HG02759 (cell line): Measurements from ENCODE around the gene DMBX1.

Experiments used
- ATAC-seq: cut with Tn5 transposase; IDR thresholded peaks from one replicate; pipeline ENCODE4 v1.9.1; 2021; ENCODE audit warnings: mild to moderate bottlenecking, moderate library complexity; ENCODE audit not compliant: unreplicated experiment

Gene DMBX1

DNA sequence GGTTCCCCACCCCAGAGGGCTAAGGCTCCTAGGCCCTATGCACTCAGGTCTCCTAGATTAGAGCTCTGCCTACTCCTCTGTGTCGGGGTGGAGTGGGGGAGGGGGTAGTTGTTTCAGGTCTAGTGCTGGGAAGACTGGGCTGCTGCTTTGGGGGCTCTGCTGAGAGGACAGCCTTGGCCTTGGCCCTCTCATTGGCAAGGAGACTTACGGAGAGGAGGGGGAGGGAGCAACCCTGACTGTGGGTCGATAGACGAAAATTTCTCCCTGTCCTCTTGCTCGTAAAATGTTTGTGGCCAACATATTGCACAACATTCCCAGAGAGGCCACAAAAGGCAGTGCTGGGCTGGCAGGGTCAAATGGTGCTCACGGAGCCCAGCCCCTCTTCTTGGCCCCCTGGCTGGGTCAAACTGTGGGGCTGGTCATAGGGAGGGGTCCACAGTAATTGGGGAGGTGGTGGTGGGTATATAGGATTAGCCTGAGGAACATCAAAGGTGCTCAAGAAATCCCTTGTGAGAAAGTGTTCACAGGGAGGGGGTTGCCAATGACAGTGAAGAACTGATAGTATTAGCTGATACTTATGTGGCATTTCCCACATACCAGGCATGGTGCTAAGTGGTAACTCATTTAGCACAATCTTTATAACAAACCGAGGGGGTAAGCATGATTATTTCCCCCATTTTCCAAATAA, 8.5 kb upstream of the DMBX1 start:
- ATAC-seq, result no peak

DNA sequence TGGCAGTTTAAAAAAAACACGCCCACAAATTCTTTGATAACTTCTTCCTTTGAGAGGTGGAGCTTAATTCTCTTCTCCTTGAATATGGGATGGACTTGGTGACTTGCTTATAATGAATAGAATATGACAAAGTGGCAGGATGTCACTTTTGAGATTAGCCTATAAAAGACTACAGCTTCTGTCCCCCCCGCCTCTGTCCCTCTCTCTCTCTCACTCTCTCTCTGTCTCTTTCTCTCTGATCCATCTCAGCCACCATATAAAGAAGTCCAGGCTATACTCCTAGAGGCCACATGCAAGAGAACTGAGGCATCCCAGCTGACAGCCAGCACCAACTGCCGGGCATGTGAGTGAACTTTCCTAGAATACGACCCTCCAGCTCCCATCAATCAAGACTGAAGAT, 7.7 kb upstream of the DMBX1 start:
- ATAC-seq, result no peak

DNA sequence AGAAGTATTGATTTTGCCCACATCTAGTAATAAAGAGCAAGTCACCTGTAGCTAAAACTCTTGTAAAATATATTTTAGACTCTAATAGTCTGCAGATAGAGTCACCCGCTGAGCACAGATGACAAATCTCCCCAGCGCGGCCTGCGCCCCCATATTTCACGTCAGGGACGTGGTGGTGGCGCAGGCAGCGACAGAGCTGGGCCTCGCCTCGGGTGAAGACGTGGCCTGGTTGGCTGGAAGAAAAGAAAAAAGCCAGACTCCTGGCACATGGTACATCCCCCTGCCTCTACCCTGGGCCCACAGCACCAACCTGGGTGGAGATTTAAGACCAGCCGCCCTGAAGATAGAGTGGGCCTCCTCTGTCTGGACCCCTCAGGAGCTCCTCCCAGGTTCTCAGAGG, 6.0 kb upstream of the DMBX1 start:
- ATAC-seq, result no peak

DNA sequence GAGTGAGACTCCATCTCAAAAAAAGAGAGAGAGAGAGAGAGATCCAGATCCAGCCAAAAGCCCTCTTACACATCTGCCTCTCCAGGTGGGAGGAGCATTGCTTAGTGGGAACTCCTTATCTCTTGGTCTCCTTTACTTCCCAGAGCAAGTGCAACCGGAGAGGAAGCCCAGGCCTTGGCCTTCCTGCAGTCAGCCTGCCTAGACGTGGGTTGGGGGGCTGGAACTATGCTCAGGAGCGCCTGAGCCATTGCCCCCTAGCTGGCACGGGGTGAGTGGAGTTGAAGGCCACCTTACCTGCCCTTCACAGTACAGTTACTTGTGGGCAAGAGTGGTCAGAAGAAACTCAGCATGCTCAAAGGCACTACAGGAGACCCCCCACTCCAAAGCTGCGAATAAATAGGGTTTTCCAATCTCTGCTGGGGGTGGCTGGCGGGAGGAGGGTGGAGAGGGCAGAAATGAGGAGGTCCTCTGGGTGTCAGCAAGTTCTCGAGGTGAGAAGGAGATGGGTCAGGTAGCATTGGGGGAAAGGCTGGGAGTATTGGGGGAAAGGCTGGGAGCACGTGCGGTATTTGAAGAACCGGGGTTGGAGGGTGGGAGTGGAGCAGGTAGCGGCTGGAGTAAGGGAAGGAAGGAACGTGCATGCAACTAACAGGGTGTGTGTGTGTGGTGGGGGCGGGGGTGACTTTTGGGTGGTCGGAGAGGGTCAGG, 4.7 kb upstream of the DMBX1 start:
- ATAC-seq, result no peak

DNA sequence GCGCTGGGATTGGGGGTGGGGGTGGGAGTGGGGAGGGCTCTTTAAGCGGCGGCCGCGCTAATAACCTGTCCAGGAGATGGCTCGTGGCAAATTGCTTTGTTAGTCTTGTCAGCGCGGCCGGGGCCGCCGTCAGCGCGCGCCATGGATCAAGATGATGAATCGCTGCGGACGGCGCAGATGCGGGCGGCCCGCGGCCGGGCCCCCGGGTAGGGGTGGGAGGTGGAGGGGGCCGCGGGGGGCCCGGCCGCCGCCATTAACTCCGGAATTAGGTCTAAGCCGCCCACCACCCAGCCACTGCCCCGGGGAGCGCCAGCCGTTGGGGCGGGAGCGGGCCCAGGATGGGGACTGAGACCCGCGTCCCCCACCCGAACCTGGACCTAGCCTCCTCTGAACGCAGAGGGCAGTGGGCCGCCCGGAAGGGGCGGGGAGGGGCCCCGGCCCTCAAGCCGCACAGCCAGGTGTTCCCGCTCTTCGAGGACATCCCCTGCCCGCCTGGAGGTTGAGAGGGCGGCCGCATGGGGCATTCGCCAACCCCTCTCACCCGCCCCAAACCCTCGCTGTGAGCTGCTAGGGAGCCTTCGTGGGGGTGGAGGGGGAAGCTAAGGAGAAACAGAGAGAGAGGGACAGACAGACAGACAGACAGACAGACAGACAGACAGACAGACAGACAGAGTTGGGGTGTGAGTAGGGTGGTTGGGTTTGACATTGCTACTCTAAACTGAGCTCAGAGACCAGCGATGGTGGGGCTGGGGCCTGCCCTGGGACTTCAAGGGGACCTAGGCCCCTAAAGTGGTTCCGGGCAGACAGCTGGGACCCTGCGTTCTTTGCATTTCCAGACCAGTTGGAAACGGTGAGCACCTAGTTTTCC, 3.8 kb upstream of the DMBX1 start:
- ATAC-seq, result no peak

DNA sequence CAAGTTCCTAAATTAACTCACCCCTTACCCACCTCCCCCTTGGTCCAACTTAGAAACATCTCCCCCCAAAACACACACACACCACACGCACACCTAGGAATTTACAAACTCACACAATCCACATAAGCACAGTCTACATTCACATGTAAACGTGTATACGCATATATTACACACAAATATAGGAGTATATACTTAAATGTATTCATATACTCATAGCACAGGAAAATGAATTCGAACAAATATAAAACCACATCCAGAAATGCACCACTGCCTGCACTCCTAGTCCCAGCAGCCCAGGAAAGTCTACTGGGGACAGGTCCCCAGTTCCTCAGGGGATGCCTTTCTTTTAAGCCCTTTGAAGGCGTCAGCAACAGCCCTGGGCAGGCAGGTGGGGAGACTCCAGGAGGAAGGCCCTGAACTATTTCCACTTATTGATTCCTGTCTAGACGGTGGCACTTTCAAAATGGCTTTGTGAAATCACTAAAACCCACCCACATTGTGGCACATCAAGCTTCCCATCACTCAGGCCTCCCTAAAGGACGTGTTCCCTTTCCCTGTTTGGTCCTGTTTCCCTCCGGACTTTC, 3.1 kb upstream of the DMBX1 start:
- no peak for ATAC-seq

DNA sequence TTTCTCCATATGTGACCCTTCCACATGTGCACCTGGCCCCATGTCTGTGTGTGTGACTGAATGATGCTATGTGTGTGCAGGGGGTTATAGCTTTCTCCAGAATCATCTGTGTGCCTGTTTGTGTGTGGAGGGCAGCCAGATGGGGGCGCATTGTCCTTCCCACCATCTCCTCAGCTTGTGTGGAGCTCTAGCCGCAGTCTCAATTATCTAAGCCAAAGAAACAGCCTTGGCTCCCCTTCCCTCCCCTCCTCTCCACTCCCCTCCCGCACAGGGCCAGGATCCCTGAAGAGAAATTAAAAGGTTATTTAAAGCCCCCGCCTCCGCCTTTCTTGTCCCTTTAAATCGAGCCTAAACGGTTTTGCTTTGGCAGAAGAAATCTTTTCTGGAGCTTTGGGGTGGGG, 1.8 kb upstream of the DMBX1 start:
- ATAC-seq, result no peak

DNA sequence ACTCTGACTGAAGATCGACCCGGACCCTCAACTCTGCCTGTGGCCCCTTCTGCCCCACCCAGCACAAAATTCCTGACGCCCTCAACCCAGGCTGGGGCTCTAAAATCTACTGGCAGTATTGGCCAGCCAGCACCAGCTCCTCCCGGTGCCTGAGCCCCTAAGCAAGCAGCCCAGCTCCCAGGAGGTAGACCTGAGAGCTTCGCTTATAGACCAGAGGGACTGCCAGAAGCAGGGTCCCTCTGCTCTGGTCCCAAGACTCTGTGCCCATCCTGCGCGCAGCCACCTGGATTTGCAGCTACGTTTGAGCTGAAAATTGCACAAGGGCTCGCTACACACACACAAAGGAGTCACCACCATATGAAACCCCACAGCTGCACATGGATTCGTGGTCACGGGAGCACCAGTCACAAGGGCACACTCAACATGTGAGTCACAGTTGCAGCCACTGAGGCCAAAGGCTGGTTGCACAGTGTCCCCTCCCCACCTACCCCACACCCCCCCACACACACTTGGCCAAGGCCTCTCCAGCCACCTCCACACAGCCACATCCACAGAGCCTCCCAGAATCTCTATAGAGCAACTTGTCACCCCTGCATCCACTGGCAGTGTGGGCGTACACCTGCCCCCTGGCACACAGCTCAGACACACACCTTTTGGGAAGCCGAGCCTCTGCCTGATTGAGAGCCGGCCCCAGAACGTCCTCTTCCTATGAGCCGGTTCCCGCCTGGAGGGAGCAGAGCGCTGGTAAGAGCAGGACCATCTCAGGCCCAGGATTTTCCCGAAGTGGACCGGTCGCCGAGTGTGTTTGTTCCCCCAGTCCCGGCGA, 1.1 kb upstream of the DMBX1 start:
- no peak for ATAC-seq

DNA sequence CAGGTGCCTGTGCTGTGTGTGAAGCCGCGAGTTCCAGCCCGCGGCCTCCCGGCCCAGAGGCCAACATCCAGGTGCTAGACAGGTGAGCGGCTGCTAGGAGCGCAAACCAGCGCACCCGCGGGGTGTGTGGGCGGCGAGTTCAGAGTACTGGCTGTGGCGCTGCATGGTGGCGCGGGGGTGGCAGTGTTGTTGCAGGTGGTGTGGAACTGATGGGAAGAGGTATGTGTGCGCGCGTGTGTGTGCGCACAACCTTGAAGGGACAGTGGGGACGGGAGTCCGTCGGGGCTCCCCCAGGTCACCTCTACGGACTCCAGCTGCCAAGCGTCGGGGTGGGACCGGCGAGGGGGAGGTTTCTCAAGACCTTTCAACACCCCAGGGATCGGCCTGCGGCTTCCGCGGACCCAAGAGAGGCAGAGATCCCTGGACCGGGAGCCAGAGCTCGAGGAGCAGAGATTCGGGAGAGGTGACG, 433 bp upstream of the DMBX1 start:
- no peak for ATAC-seq

DNA sequence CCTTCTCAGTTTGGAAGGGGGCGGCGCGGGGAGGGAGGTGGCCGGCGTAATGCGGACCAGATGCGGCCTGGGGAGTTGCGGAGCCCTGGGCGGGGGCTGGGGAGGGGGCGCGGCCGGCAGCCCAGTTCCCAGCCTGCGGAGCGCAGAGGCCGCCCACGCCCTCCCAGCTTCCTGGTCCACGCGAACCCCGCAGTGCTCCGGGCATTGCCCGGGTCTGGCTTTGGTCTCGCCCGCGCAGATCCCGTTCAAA, 695 bp downstream of the DMBX1 start:
- ATAC-seq, result no peak

DNA sequence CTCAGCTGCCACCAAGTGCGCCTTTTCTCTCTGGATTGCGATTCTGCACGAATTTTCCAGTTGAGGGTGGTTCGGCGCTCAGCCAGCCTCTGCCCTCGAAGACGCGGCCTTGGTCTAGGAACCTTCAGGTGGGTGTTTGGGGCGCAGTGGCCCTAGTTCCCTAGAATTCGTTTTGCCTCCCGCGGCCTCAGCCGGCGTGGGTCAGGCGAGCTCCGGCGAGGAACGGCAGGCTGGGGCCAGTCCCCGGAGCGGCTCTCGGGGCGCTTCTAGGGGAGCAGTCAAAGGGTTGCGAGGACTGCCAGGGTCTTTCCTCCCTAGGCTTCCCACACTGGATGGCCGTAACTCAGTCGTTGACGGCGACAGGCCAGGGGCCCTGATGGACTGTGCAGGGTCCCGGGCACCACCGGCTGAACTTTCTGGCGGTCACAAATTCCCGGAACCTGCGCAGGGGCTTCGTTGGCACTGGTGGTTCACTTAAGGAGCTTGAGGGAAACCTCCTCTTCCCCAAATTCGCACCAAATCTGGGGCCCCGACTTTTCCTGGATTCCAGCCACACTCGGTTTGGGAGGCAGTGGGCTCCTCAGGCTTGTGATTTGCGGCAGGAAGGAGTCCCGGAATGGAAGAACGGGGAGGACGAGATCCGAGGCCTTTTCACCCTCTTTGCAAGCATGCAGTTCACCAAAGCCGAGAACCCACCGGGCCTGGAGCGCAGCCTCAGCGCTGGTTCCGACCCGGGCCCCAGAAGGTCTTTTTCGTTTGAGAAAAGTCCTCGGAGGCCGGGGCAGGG, 1.2 kb downstream of the DMBX1 start:
- no peak for ATAC-seq

DNA sequence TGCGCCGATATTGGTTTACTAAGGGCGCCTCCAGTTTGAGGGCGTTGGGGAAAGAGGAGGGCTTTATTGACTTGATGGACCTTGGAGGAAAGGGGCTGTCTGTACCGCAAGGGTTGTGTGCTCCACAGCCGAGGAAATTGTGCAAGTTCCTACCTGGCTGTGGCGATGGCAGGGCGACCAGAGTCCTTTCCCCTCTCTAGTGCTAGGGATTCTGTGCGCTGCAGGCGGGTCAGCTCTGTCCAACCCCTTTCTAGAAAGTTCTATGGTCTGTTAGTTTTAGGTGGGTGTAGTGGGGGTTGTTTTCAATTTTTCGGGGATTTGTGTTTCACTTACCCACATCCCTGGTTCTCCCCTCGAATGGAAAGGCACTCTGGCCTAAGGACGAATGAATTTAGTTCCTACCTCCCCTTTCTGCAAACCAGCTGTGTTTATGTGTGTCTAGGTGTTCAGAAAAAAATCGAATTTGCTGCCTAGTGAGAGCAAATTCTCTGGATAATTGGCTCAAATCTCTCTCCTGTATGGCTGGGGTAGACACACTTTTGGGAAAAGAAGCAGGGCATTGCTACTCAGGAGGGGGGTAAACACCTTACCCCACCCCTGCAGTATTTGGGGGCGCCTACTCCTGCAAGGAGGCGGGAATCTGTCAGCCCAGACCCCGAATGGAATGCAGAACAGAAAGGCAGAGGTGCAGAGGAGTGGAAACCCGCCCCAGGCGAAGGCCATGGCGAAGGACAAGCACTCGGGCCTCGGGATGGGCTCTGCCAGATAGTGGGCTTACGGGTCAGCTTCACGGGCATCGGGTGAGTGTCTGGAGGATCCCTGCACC, 2.0 kb downstream of the DMBX1 start:
- ATAC-seq, result no peak

DNA sequence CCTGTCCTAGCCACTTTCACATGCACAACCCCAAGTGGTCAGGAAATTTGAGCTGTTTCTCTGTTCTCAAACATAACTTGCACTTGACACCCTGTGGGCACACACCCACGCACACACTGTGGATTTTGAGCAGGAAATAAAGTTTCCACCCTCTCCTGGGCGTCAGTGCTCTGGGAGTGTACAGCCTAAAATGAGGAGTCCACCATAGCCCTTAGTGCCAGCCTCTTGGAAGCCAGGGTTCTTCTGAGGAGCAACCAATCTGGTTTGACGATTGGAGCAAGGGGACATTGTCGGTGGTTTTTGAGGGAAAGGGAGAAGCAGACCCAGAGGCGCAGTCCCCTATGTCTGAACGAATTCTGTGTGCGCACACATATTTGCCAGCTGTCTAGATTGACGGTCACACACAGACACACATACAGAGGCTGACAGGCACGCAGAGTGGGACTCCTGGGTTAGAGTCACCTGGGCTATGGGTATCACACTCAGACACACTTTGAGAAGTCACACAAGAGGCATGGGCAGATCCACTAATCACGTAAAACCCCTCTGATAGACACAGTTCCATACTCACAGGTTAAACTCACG, 2.7 kb downstream of the DMBX1 start:
- no peak for ATAC-seq

DNA sequence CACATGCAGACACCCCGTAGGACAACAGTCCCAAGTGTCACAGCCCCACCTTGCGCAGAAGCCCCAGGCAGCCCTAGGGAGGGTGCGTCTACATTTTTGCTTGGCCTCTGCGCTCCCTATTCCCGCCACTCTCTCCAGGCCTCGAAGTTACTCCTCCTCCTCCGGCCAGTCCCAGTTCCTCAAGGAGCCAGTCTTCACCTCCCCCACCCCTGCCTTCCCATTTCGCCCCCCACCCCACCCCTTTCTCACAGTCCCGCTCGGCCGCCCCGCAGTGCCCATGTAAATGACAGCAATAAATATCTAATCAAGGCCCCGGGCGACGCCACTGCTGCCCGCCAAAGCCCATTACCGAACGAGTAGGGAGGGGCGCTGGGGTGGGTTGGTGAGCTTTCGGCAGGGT, 3.2 kb downstream of the DMBX1 start:
- ATAC-seq, result no peak

DNA sequence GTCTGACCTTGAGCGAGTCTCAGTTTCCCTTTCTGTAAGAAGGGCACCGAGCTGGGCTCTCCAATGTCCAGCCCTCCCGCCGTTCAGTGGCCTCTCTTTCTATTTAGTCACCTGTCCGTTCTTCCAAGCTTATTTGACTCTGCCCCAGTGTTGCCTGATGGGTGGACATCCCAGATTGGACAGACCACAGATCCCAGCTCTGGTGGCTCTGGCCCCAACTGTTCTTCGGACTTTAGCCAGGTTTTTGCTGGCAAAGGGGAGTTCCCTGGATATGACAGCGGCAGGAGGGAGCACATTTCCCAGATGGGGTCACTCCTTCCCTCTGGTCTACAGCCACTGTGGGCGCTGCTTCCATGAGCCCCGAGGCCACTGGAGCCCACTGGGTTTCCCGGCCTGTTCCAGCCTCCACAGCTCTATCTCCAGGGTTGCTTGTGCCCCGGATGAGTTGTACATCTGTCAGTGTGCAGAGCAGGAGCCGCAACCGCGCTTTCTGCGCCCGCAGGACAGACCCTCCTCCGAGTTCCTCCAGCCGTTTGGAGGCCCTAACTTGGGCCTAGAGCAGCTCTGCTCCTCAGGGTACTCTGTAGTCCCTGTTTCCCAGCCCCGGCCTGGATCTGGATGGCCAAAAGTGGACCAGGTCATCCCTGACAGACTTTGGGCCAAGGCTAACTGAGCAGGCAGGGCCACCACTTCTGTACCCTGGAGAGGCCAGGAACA, 3.8 kb downstream of the DMBX1 start:
- no peak for ATAC-seq

DNA sequence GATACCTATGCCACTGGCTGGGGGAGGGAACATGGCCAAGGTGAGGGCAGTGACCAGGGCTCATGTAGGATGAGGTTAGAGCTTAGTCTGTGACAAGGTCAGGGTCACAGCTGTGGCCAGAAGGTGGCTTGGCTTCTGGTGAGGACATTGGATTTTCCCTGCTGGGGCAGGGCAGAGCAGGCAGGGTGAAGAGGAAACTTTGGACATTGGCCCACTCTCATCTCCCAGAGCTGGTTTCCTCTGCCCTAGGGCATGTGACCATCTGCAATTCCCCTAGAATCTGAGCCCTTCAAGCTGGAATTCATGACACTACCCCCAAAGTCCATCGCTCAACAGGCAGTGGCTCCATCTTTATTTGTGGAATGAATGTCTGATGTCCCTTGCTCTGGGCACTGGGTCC, 5.3 kb downstream of the DMBX1 start:
- no peak for ATAC-seq

DNA sequence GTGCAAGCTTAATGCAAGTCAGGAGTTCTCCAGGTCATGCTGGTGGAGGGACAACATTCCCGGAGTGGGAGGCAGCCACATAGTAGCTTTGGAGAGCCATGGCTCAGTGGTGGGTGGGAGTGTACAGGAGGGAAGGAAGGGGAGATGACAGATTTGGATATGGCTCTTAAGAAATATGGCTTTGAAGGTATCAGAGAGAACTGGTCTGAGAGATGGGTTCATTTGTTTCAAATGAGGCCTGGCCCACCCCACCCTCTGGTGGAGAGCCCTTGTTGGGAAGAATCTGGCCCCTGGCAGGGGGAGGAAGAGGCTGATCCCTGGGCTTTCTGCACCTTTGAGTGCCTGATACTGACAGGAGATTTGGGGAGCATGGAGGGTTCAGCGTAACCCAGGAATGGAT, 6.1 kb downstream of the DMBX1 start:
- ATAC-seq, result no peak

DNA sequence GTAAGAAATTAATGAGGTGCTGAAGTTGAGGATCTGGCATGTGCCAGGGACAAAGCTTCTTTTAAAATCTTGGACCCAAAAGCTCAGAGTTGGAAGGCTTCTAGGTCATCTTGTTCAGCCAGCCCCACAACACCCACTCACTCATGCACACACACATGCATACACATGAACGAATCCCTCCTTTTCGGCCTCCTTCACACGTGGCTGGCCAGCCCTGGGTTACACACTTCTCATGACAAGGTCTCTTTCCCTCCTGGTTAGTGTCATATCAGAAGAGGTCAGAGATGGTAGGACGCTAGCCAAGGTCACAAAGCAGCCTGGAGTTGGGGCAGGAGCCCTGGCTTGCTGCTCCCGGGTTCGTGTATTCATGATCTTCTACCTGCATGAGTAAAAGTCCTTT, 6.9 kb downstream of the DMBX1 start:
- ATAC-seq, result no peak
